GM12878 (cell line): ENCODE results near the gene SSBP4. TPM values are rescaled to one million over a fixed set of nuclear protein-coding genes. Genes with fewer than 3 reads are reported as not detected.

ENCODE experiments used
- ASH2L ChIP-seq: fragments of 300-600, 200-600 bp; sonication (generic); IDR thresholded peaks from 2 replicates; pipeline ENCODE4 v1.6.1; 2017; ENCODE audit warnings: low read depth, mild to moderate bottlenecking, borderline replicate concordance
- CBX5 ChIP-seq: sonication (generic); IDR thresholded peaks from 2 replicates; pipeline ENCODE4 v1.6.1; 2016; ENCODE audit warnings: low read depth, moderate library complexity, mild to moderate bottlenecking, inconsistent platforms
- E2F8 ChIP-seq: fragments of 450-650 bp; IDR thresholded peaks from 2 replicates; pipeline ENCODE4 v1.6.1; 2018; ENCODE audit warnings: mild to moderate bottlenecking, low read depth, moderate library complexity; ENCODE audit not compliant: partially characterized antibody
- EED ChIP-seq: sonication (generic); IDR thresholded peaks from 2 replicates; pipeline ENCODE4 v1.6.1; 2016; ENCODE audit warnings: antibody characterized with exemption, low read depth
- ETV6 ChIP-seq, 2 experiments: fragments of 450-650 bp in 1 of 2; IDR thresholded peaks in 1 of 2; conservative IDR thresholded peaks in 1 of 2; 2 replicates each; pipeline ENCODE4 v1.6.1; 2014; ENCODE audit warnings: antibody characterized with exemption in 1 of 2, borderline replicate concordance in 1 of 2, low read depth in 1 of 2, mild to moderate bottlenecking in 1 of 2, moderate library complexity in 1 of 2
- FOXM1 ChIP-seq: IDR thresholded peaks from 2 replicates; pipeline ENCODE4 v1.6.1; 2012; ENCODE audit warnings: low read depth, mild to moderate bottlenecking, inconsistent platforms, low read length, moderate library complexity
- MEF2A ChIP-seq: IDR thresholded peaks from 2 replicates; pipeline ENCODE4 v1.6.1; 2011; ENCODE audit warnings: low read depth, mild to moderate bottlenecking, low read length, moderate library complexity; ENCODE audit not compliant: insufficient read depth
- RAD51 ChIP-seq: fragments of 450-650 bp; IDR thresholded peaks from 2 replicates; pipeline ENCODE4 v1.6.1; 2016; ENCODE audit warnings: moderate library complexity, mild to moderate bottlenecking, inconsistent platforms
- REST ChIP-seq: IDR thresholded peaks from 2 replicates; pipeline ENCODE4 v1.6.1; 2012; ENCODE audit warnings: mild to moderate bottlenecking, low read depth, low read length
- SIN3A ChIP-seq: IDR thresholded peaks from 2 replicates; pipeline ENCODE4 v1.6.1; 2012; ENCODE audit warnings: low read depth, low read length, improper control_type of control experiment
- YBX1 ChIP-seq: fragments of 450-650 bp; IDR thresholded peaks from 2 replicates; pipeline ENCODE4 v1.6.1; 2016; ENCODE audit warnings: antibody characterized with exemption
- ZNF592 ChIP-seq: fragments of 450-650 bp; IDR thresholded peaks from 2 replicates; pipeline ENCODE4 v1.6.1; 2017; ENCODE audit warnings: mild to moderate bottlenecking, moderate library complexity
- ZNF687 ChIP-seq: fragments of 450-650 bp; IDR thresholded peaks from 2 replicates; pipeline ENCODE4 v1.6.1; 2017; ENCODE audit warnings: mild to moderate bottlenecking, moderate library complexity
- polyA plus RNA-seq, 11 experiments: library from polyadenylated mRNA; depleted of rRNA in 4 of 11; unstranded in 6 of 11; stranded (reverse) in 5 of 11; fragments of >200 nt; fragmentation: Nextera tagmentation in 4 of 11; fragmentation: Illumina TruSeq in 1 of 11; extraction: Ambion mirVana in 4 of 11; extraction: Trizol in 1 of 11; gene quantifications; 1 replicate in 1 of 11; 2 replicates in 10 of 11; pipeline versions ENCODE4 v1.2.1 to v1.2.3, GENCODE V29; 2011 to 2016; ENCODE audit warnings: inconsistent platforms in 2 of 11, missing spikeins in 2 of 11, low read depth in 1 of 11
- total RNA-seq, 4 experiments: library from RNA; depleted of rRNA in 3 of 4; stranded (reverse); fragments of >200 nt in 3 of 4; fragmentation: Illumina TruSeq in 1 of 4; extraction: Trizol in 1 of 4; gene quantifications; 2 replicates each; pipeline versions ENCODE4 v1.2.1 to v1.2.3, GENCODE V29; 2013 to 2021

The SSBP4 gene
- total and polyA plus RNA-seq, 10 of the 15 experiments (the other 5 are each of a cell fraction or from before 2014, with no cell fraction given): 0.37 to 150 (median 38.9) TPM

GRCh38 chr19:18373892-18374629 is 45.1 kb upstream of the SSBP4 start (continued):
- TF ChIP-seq E2F8 (no peak), ZNF687 (peak; percentile 97), SIN3A (peak; percentile 58; the same call in 1 of the 2 replicates), FOXM1 (peak; percentile 4; the same call in 1 of the 2 replicates), ASH2L (no peak), REST (no peak), EED (peak; percentile 32; the same call in 1 of the 2 replicates), CBX5 (no peak), YBX1 (no peak), ZNF592 (no peak), RAD51 (peak; percentile 97), MEF2A (0 out of 2 replicates have a peak, but pooled peaks have one; percentile 28), ETV6 (conservative IDR thresholded peaks at IDR 0.05 in 1 of 2, IDR thresholded peaks at IDR 0.05 in 1 of 2; ENCODE audit: borderline replicate concordance in 1 of 2, low read depth in 1 of 2) (peak in 1 of 2 experiments; percentile 91; a peak in 2 of 4 replicates)
